Body of pancreas (tissue), 4 donors: Measurements from ENCODE around the gene ST6GALNAC3.
"Not testable (repeated sequence)": the region's sequence is repeated elsewhere in the genome, so short reads cannot be mapped to it uniquely, and the experiment has no call there.

Experiments used
- POLR2A ChIP-seq, 3 donors: fragments of 450-650 bp; IDR thresholded peaks; one replicate each; pipeline ENCODE4 v1.6.1; 2016; ENCODE audit warnings: antibody characterized with exemption in 3 of 3, mild to moderate bottlenecking in 2 of 3
- TF ChIP-seq, protein P1 (sequence below), 7 experiments: fragments of 450-650 bp in 4 of 7; fragments of 200-600 bp in 3 of 7; sonication (generic) in 3 of 7; IDR thresholded peaks; one replicate each; pipeline ENCODE4 v1.5.1; 2016 to 2019; ENCODE audit warnings: antibody characterized with exemption in 7 of 7

GRCh38 chr1:76652860-76653259, 578.3 kb downstream of the ST6GALNAC3 start:
- TF ChIP-seq, protein P1, sequence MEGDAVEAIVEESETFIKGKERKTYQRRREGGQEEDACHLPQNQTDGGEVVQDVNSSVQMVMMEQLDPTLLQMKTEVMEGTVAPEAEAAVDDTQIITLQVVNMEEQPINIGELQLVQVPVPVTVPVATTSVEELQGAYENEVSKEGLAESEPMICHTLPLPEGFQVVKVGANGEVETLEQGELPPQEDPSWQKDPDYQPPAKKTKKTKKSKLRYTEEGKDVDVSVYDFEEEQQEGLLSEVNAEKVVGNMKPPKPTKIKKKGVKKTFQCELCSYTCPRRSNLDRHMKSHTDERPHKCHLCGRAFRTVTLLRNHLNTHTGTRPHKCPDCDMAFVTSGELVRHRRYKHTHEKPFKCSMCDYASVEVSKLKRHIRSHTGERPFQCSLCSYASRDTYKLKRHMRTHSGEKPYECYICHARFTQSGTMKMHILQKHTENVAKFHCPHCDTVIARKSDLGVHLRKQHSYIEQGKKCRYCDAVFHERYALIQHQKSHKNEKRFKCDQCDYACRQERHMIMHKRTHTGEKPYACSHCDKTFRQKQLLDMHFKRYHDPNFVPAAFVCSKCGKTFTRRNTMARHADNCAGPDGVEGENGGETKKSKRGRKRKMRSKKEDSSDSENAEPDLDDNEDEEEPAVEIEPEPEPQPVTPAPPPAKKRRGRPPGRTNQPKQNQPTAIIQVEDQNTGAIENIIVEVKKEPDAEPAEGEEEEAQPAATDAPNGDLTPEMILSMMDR (IDR thresholded peaks at IDR 0.05): not testable (repeated sequence)
- not testable (repeated sequence) for TF ChIP-seq POLR2A (IDR thresholded peaks at IDR 0.05)
